GM19328 (cell line): ENCODE results near the gene U2AF1L4.
A peak's percentile ranks its signal among the peaks of the same experiment; 100 is the strongest.

ENCODE experiments used
- ATAC-seq: cut with Tn5 transposase; IDR thresholded peaks from one replicate; pipeline ENCODE4 v1.9.1; 2021; ENCODE audit warnings: mild to moderate bottlenecking, moderate library complexity; ENCODE audit not compliant: unreplicated experiment

U2AF1L4 gene

DNA sequence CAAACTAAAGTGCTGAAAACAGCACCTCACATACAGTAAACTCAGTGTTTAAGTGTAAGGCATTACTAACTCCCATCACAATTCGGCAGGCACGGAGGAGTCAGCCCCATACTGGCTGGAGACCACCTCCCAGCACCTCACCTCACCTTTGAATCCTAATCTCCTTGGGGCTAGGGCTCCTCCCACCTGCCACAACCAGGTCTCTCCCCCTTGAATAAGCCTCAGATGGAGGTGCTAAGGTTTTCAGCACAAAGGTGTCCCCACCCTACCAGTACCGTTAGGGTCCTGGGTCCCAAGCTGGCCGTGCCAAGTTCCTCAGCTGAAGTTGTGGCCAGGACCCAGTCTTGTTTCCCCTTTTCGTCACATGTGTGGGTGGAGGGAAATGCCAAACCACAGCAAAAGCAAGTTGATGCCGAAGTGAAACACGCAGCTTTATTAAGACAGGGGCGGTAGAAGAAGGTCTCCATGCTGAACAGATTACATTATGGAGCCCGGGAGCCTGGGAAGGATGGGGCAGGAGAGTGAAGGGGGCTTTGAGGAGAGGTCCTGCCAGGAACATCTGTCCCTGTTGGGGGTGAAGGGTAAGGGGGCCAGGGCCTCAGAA, 3.0 kb downstream of the U2AF1L4 start, which contains the start of gene IGFLR1:
IGFLR1 (minus strand) TSS at position 332 of the 604 bp plus-strand sequence. CDS start 1,272 bp downstream, outside the sequence.
- no peak for ATAC-seq

- ATAC-seq: no peak
Observed at GRCh38 chr19:35741203-35741515, 4.1 kb downstream of the U2AF1L4 start.

DNA sequence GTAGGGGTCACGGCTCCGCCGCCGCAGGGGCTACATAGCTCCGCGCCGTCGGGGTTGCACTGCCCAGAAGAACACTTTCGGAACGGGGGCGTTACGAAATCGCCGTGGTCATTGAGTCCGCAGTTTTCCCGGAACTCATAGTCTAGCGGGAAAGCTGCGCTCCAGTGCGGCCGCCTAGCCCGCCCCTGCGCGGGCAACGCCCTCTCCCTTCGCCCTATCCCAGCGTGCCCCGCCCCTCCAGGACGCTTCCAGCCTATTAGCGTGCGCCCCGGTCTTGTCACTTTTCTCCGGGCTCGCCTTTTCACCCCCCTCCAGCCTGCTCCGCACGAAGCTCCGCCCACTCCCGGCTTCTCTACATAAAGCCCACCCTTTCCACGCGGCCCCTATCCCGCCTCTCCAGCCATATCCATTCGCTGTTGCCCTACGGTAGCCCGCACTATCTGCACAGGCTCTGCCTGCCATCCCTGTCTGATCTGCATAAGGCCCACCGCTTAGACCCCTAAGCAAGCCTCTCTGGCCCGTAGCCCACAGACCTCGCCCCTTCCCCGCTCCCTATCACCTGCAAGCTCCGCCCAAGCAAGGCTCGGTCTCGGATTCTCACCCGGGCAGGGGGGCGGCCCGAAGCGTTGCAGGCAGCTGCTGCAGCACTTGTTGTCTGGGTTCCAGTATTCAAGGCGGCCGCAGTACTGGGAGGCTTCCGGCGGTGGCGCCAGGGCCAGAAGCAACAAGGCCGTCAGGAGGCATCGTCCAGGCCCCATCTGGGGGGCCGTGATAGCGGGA, 4.6 kb downstream of the U2AF1L4 start:
- peak; percentile 54 for ATAC-seq

DNA sequence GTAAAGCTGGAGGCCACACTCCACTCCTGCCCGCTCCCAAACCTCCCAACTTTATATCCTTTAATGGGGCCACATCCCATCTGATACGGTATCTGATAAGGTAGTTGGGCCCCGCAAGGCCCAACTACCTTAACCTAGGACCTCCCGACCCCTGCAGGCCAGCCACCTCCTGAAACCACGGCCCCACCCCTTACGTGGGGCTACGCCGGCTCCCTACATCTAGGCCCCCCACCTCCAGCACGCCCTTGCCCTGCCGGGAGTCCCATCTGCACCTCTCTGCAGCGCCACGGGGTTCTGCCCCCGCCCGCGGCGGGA, 5.2 kb downstream of the U2AF1L4 start:
- peak; percentile 22 for ATAC-seq

- ATAC-seq: no peak
Observed at GRCh38 chr19:35739275-35740107, 5.7 kb downstream of the U2AF1L4 start.

GRCh38 chr19:35738887-35739229, 6.4 kb downstream of the U2AF1L4 start:
- ATAC-seq: no peak

- no peak for ATAC-seq
Observed at GRCh38 chr19:35738021-35738886, 7.0 kb downstream of the U2AF1L4 start.

DNA sequence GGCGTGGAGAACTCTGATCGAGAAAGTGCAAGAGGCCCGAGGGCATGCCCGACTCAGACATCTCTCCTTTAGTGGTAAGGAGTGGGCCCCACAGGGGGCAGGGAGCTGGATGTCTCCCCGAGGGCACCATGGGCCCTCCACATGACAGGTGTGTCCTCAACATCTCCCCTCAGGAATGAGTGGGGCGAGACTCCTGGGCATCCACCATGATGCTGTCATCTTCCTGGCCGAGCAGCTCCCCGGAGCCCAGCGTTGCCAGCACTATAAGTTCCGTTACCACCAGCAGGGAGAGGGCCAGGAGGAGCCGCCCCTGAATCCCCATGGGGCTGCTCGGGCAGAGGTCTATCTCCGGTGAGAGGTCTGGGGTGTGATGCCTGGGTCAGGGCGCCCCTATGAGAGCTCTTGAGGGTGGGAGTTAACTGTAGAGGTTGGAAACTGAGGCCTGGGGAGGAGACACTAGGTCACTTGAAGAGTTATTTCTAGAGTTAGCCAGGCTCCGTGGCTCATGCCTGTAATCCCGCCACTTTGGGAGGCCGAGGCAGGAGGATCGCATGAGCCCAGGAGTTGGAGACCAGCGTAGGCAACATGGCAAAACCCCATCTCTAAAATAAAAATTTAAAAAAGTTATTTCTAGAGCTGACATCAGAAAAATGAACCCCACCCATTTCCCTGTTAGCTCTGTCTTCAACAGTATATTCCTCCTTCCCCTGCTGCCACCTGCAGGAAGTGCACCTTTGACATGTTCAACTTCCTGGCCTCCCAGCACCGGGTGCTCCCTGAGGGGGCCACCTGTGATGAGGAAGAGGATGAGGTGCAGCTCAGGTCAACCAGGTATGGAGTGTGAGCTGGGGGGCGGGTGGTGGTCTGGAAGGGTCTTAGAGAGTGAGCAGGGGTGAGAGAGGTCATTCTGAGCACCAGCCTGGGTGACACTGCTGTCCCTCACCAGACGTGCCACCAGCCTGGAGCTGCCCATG, 8.0 kb downstream of the U2AF1L4 start:
- no peak for ATAC-seq

GRCh38 chr19:35734889-35735288, 10.3 kb downstream of the U2AF1L4 start:
- no peak for ATAC-seq

DNA sequence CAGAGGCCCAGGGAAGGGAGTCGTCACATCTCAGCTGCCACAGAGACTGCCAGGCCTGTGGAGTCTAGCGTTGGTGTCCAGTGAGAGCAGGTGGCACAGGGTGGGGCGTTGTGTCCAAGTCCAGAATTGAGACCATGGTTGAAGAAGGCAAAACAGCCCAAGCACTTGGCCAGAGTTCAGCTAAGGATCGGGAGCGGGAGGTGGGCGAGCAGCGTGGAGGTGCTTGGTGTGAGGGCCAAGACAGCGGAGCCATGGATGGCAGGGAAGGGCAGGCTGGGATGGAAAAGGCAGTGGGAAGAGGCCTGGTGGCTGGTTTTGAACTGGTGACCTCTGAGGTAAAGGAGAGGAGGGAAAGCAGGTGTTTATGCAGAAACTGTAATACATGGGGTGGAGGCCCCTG, 10.9 kb downstream of the U2AF1L4 start:
- ATAC-seq: no peak

- no peak for ATAC-seq
Observed at GRCh38 chr19:35733180-35734125, 11.8 kb downstream of the U2AF1L4 start.

GRCh38 chr19:35732540-35733179, 12.6 kb downstream of the U2AF1L4 start:
- no peak for ATAC-seq

GRCh38 chr19:35731779-35732405, 13.3 kb downstream of the U2AF1L4 start:
- ATAC-seq: no peak

GRCh38 chr19:35731353-35731752, 13.9 kb downstream of the U2AF1L4 start:
- no peak for ATAC-seq

- ATAC-seq: no peak
Observed at GRCh38 chr19:35730326-35730725, 14.9 kb downstream of the U2AF1L4 start.

DNA sequence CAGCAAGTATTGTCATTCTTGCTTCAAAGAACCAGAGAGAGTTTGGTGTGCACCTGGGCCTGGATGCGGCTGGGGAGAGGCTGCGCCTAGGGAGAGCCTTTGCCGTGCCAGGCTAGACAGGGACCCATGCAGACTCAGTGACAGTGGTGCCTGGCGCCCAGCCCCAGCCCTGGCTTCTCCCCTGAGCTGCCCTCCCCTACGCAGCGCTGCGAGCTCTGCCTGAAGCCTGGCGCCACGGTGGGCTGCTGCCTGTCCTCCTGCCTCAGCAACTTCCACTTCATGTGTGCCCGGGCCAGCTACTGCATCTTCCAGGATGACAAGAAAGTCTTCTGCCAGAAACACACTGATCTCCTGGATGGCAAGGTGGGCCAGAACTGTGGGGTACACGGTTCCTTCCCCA, 15.5 kb downstream of the U2AF1L4 start:
- no peak for ATAC-seq

DNA sequence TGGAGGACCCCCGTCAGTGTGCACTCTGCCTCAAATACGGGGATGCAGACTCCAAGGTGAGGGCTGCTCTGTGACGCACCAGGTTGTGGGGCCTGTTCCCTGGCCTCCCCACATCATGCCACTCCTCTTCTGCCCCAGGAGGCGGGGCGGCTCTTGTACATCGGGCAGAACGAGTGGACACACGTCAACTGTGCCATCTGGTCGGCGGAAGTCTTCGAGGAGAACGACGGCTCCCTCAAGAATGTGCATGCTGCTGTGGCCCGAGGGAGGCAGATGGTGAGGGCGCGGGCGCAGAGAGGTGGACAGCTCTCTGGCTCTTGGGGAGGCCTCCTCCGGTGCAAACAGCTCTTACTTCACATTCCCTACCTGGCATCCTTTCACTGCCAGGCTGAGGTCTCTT, 16.2 kb downstream of the U2AF1L4 start:
- no peak for ATAC-seq
